HL-60/S4 treated with phorbol 12-myristate 13-acetate at 8.2 ng/mL for 4 days and 3 days (cell line): ENCODE data around the gene RASGRP3.

Experiments
- in situ Hi-C: fragments of 300-500 bp; cut with MboI; formaldehyde crosslinking; loops from 2 replicates; pipeline ENCODE4 v1.15.0; 2022; ENCODE audit warnings: low sequenced_read_pairs

RASGRP3 gene

DNA sequence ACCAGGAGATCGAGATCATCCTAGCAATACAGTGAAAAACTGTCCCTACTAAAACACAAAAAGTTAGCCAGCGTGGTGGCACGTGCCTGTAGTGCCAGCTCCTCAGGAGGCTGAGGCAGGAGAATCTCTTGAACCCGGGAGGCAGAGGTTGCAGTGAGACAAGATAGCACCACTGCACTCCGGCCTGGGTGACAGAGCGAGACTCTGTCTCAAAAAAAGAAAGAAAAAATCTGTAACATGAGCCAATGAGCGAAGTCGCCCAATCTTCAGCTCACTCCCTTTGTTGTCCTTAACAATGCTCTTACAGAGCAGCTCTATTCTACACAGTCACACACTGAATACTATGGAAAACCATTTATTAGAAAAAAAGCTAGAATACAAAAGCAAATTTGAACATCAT lies 100.6 kb downstream of the RASGRP3 start:
- in situ Hi-C loops: no loop called here

DNA sequence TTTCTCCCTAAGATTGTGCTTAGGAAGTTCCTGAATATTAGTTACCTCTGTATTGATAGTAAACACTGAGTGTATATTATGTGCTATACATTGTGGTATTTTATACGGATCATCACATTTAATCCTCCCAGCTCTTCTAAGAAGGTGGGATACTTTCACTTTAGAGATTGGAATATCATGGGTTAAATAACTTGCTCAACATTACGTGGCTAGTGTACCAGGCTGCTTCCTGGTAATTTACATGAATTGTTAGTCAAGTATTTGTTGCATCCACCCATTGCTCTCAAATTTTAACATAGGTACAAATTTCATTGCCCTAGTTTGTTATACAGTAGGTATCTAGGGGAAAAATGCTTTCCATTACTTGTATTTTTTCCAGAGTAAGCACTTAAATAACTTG lies 101.2 kb downstream of the RASGRP3 start:
- in situ Hi-C loops: no loop called here

DNA sequence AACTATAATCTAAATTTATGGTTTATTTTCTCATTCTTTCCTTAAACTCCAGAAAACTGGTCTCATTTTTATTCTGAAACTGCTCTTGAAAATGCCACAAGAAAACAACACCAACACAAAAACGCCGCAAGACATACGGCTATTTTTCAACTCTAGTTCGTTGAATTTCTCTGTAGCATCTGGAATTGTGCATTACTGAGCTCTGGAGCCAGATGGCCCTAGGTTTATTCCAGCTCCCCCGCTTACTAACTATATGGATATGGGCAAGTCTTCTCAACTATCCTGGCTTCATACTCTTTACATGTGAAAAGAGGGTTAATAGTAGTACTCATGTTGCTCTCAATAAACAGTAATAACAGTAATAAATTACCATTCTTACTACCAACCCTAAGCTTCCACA lies 102.8 kb downstream of the RASGRP3 start:
- in situ Hi-C loops: no loop called here

DNA sequence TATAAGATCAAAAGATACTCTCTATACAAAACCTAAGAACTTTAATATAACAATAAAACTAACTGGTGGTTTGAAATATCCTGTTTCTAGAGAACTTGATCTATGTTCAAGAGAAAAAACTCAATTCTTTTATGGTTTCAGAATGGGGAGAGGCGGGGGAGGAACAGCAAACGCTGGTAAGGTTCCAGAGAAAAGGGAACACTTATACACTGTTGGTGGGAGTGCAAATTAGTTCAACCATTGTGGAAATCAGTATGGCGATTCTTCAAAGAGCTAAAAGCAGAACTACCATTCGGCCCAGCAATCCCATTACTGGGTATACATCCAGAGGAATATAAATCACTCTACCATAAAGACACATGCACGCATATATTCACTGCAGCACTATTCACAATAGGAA lies 105.4 kb downstream of the RASGRP3 start:
- in situ Hi-C loops: no loop called here

DNA sequence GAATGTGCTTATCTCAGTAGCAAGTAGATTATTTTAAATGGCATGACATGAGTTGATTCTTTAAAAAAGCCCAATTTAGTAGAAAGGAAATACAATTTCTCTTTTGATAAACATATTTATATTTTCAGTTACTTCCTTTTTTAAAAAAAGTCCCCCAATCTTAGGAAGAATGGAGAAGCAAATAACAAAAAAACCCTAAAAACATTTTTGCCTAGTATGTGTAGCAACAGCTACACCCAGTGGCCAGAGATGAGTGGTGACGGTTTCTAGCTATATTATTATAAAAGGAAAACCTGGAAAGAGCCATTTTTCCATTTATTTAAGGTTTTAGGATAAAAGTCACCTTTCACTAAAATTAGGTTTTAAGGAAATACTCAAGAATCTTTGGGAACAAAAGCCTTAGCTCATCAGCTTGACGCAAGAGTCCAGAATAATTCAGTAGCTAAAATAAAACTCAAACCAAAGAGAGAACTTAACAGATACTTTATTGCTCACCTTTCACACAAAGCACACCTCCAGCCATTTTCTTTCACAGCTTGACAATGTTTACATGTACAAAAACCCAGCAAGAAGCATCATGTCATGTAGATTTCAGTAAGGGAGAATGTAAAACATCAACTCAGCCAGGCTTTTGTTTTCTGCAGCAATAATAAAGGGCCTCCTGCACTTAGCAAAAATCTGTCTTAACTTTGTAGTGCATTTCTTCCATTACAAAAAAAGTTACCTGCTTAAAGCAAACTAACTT lies 106.9 kb downstream of the RASGRP3 start:
- in situ Hi-C loops: no loop called here

DNA sequence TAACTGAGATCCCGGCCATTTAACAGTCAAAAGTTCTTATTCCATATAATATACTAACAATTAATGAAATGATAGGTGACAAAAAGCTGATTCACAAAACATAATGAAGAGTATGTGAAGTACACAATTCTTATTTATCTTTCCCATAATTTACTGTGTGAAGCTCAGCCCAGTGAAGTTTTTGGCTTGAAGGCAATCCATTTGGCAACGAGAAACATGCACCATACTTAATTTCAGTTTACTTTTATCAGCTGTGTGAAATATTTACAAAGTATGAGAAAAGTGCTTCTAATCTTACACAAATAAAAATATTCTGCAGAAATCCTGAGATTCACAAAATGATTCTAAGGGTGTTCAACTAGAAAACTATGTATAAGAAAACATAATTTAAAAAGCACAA lies 110.3 kb downstream of the RASGRP3 start:
- in situ Hi-C loops: no loop called here

DNA sequence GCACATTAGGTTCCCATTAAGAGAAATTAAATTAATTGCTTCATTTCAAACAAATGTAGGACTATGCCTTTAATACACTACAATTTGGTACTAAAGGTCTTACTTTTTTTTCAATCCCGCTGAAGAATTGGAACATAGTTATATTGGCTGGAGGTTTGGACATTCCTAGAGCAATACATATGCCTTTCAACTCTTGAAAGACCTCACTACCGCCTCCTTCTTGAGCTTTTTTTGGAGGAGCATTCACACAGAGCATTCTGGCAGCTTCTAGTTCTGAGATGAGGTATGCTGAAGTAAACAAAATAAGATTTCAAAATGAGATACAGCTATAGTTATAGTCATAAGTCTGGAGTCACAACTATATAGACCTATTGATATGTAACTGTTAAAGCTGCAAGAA lies 111.8 kb downstream of the RASGRP3 start:
- in situ Hi-C loops: no loop called here

DNA sequence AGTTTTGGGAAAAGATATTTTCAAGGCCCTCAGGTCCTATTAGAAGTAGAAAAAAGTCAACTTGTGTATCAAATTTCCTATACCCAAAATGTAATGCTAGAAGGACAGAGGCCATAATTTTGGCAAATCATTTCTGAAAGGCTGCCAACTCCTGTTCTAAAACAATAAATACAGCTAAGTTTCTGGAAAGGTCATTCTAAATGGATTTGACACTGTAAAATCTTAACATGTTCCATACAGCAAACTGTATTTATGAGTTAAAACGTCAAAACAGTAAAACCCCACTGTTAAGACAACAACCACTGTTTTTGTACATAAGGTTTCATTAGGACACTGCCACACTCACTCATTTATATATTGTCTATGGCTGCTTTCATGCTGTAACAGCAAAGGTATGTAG lies 113.0 kb downstream of the RASGRP3 start:
- in situ Hi-C loops: no loop called here

DNA sequence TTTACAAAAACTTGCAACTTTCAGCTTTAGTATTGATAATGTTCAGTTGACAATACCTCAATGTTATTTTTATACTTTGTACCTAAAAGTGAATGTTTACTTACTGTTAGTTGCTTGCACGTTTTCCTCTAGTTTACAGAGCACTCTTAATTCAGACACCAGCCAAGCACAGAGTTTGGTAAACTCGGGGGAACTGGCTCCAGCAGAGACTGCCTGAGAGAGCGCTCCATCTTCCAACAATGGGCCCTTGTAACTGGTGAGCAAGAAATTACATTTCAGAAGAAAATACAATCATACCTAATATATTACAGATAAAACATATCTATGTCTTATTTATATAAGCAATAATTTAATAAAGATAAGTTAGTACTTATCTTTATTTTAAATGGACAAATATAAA lies 118.9 kb downstream of the RASGRP3 start:
- in situ Hi-C loops: no loop called here

DNA sequence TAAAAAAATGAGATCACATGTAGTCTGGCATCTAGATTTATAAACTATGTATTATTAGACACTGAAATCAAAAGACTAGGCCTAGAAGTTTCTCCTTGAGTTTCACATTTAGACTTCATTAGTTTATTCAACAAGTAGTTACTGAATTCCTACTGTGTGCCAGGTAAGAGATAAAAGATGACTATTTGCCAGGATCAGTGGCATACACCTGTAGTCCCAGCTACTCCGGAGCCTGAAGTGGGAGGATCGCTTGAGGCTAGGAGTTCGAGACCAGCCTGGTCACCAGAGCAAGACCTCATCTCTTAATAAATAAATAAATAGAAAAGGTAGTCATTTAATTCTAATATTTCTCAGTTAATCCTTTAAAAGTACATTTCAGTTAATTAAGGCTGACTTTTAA lies 120.6 kb downstream of the RASGRP3 start:
- in situ Hi-C loops: no loop called here

DNA sequence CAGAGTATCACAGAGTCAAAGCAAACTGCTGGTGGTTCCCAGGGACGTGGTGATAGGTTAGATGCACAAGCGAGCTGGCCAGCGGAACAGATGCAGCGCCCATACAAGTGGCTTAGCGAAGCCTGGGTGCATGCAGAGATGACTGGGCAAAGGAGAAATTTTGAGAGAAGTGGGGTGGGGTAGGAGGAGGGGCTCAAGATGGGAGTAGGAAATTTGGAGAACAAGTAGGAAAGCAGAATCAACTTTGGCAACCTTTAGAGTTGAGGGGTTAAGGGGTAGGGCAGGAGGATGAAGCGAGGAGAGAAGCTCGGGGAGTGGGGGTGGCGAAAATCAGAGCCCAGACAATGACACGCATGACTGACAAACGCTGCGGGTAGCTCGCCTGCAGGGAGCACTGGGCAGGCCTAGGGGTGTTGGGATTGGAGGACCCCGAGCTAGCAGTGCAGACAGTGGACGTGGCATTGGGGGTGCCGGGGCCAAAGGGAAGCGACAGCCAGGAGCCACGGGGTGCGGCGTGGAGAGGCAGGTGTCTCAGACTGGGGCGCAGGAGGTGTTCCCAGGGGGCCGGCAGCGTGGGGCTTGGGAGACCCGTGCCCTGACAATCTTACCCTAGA lies 122.2 kb downstream of the RASGRP3 start:
- in situ Hi-C loops: no loop called here

DNA sequence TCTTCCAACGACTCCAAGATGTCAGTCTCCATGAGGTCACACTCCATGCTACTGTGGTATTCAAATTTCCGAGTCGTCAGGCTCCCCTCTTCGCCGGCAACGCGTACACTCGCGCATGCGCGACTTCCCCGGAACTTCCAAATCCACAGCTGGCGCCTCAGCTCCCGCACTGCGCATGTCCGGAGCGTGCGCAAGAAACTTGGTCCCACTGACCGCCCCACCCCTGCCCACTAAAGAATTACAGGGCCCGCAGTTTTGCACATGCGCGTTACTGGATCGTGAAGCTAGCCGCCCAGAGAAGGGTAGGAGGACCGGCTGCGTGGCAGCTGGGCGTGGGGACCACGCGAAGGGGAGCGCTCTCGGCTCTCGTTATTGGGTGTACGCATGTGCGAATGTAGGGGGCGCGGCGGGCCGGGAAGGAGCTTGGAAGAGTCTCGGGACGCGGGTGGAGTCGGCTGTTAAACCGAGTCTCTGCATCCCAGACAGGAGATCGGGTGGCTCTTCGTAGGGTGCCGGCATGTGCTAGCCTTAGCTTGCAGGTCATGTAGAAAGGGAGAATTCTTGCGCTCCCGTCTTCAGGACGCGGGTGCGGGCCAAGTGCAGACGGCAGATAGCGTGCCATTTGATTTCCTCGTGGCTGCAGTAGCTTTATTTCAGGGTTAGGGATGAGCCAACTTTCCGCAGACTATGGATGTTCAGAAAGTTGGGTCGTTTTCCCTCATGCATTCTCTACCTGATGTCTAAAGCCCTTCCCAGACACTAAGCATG lies 122.9 kb downstream of the RASGRP3 start, which contains the start of gene FAM98A:
Gene FAM98A, minus strand, starts transcription at position 125 of the 768 bp plus-strand sequence. Its CDS starts 78 bp downstream, at position 47.
- in situ Hi-C loops: no loop called here

DNA sequence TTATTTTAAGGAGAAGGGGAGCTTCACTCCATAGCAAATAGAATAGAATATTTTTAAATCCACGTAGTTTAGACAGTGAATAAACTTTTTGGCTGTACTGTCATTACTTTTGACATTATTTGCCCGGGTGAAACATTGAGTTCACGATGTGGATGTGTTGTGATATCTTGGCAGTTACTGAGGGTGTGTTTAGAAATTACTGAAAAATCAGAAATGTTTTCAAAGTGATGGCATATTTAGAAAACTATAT lies 123.4 kb downstream of the RASGRP3 start:
- in situ Hi-C loops: no loop called here

DNA sequence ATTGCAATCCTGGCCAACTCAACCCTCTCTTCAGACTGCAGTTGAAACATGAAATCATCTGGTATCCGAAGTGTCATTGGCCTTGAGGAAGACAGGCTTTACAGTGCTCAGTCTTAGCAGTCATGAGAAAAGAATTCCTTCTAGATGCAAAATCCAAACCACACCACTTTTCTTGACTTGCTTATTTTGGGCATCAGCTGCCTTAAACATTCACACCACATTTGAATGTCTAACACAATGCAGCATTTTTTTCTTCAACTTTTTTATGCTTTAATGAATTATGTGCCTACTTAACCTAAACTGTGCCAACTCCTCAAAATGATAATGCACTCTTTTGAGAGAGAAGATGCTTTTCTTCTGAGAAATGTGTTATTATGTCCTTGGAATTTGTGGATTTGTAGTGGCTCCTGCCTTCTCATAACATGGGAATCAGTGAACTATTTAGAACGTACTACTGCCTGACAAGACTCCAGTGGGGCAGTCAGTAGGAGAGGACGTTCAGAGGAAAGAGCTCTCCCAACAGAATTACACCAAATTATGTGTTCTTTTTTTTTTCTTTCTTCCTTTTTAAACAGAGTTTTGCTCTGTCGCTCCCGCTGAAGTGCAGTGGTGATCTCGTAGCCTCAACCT lies 125.9 kb downstream of the RASGRP3 start:
- in situ Hi-C loops: no loop called here

DNA sequence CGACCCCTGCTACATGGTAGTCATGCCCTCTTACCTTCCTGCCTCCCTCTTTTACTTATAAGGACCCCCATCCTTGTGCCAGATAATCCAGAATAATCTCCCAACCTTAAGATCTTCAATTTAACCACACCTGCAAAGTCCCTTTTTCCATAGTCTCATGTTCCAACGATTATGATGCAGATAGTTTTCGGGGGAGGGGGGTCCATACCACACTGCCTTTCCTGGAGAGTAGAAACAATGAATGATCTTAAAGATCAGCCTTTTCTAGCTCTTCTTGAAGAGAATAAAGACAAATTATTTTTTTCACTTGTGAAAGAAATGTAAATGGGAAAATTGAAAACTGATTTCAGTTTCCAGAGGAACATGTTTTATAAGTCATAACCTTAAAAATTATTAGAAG lies 127.0 kb downstream of the RASGRP3 start:
- in situ Hi-C loops: no loop called here

DNA sequence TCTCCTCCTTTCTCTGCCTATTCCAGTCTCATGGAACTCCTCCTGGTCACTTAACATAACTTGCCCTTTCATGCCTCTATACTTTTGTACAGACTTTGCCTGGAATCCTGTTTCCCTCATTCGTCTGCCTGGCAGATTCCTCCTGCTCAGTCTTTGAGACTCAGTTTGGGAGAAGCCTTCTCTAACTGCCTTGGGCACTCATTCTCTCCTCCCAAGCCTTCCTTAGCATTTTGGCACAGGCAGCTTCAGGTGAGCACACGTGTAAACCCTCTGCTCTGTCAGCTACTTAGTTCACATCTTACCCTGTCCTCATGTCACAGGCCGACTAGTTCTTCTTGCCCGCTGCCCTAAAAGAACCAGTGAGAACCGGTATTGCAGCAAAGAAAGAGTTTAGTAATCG lies 128.6 kb downstream of the RASGRP3 start:
- in situ Hi-C loops: no loop called here

DNA sequence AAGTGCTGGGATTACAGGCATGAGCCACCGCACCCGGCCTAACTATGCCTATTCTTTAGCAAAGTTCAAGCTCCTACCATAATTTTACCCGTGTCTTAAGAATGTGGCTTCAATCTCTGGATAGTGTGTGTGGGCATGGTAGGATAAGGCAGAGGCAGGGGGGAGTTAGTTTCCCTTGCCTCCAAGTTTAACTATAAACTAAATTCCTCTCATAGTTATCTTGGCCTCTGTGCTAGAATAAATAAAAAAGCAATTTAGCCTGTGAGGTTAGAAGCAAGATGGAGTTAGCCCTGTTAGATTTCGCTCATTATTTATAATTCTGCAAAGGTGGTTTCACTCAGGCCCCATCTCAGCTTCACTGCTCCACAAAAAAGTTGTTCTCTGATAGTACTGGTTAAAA lies 129.7 kb downstream of the RASGRP3 start:
- in situ Hi-C loops: no loop called here

DNA sequence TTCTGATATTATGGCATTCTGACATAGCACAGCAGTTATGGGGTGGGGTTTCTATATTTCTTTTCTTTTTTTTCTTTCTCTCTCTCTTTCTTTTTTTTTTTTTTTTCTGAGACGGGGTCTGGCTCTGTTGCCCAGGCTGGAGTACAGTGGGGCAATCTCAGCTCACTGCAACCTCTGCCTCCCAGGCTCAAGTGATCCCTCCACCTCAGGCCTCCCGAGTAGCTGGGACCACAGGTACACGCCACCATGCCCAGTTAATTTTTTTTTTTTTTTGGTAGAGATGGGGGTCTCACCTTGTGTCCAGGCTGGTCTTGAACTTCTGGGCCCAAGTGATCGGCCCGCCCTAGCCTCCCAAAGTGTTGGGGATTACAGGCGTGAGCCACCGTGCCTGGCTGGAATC lies 130.2 kb downstream of the RASGRP3 start:
- in situ Hi-C loops: no loop called here

DNA sequence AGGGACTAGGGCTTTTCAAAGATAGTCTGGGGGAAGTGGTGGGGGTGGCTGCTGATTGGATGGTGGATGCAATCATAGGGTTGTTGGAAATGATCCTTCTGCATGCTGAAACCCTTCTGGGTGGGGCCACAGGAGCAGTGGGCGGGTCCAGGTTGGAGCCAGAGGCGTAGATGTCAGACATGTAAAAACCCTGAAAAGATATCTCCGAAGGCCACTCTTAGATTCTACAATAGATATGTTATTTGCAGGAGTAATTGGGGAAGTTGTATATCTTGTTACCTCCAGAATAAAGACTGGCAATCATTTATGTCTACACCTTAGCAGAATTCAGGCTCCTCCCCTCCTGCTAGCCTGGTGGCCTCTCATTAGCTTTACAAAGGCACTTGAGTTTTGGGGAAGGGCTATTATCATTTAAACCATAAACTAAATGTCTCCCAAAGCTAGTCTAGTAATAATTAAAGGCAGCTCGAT lies 130.8 kb downstream of the RASGRP3 start:
- in situ Hi-C loops: no loop called here

DNA sequence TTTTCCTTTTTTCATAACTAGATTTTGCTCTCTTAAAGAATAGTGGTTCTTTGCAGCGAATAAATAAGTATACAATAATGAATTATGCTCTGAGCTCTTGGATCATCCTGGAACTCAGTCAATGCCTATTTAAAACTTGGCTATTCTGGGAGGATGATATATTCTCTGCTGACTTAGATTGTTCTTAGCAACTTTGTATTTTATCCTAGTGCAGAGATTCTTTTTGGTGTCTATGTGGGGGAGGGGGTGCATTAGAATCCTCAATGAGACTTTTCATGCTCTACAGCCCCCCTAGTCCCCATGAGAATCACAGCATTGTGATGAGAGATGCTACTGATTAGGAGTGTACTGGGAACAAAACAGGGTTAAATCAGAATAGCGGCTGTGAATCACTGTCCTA lies 131.5 kb downstream of the RASGRP3 start:
- in situ Hi-C loops: no loop called here

DNA sequence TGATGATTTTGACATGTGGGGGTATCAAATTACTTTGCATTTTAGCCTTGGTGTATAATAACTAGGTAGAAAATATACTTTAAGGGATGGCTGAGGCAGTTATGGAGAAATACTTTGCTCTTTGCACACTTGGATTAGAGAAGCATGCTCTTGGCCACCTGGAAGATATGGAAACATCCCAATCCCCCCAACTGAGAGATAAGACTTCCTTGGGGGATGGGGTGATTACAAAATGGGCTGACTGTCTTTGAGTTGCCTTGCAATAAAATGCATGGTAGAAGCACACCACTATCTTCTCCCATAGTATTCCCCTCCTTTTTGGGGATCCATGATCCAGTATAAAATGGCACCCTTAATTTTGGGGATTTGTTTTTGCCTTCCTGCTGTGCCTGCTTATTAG lies 137.7 kb downstream of the RASGRP3 start:
- in situ Hi-C loops: no loop called here
